ENCODE results near the gene COX8A. TPM values are rescaled to one million over a fixed set of nuclear protein-coding genes. Genes with fewer than 3 reads are reported as not detected.

Gene COX8A
- total RNA-seq, 4 donors from 2014 or later: 373 to 510 (median 455) TPM

- no peak overlapping the region for H3K4me3 ChIP-seq (ENCODE audit: low read depth, poor library complexity, severe bottlenecking)
- TF ChIP-seq, protein P1, sequence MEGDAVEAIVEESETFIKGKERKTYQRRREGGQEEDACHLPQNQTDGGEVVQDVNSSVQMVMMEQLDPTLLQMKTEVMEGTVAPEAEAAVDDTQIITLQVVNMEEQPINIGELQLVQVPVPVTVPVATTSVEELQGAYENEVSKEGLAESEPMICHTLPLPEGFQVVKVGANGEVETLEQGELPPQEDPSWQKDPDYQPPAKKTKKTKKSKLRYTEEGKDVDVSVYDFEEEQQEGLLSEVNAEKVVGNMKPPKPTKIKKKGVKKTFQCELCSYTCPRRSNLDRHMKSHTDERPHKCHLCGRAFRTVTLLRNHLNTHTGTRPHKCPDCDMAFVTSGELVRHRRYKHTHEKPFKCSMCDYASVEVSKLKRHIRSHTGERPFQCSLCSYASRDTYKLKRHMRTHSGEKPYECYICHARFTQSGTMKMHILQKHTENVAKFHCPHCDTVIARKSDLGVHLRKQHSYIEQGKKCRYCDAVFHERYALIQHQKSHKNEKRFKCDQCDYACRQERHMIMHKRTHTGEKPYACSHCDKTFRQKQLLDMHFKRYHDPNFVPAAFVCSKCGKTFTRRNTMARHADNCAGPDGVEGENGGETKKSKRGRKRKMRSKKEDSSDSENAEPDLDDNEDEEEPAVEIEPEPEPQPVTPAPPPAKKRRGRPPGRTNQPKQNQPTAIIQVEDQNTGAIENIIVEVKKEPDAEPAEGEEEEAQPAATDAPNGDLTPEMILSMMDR (IDR thresholded peaks at IDR 0.05): no peak
- TF ChIP-seq POLR2A (IDR thresholded peaks at IDR 0.05): no peak
- WGBS, 2 donors: 23 to 41% methylated on average over 6 to 8 of the region's 10 CpGs
- intact Hi-C loops (cut with DNase I; ENCODE audit: low total_unique reads): no loop called here
- DNase-seq (ENCODE audit: low spot score in 2 of 2): no peak
Measured at GRCh38 chr11:64021757-64022093, 47.3 kb downstream of the COX8A start.

GRCh38 chr11:64022125-64022784 lies 47.8 kb downstream of the COX8A start:
- no peak overlapping the region for H3K4me3 ChIP-seq (ENCODE audit: low read depth, poor library complexity, severe bottlenecking)
- TF ChIP-seq, protein P1 (IDR thresholded peaks at IDR 0.05): no peak
- no peak for TF ChIP-seq POLR2A (IDR thresholded peaks at IDR 0.05)
- WGBS, 2 donors: 63 to 68% methylated on average over 14 of the region's 14 CpGs
- intact Hi-C loops (cut with DNase I; ENCODE audit: low total_unique reads): no loop called here
- no peak for DNase-seq (ENCODE audit: low spot score in 2 of 2)

DNA sequence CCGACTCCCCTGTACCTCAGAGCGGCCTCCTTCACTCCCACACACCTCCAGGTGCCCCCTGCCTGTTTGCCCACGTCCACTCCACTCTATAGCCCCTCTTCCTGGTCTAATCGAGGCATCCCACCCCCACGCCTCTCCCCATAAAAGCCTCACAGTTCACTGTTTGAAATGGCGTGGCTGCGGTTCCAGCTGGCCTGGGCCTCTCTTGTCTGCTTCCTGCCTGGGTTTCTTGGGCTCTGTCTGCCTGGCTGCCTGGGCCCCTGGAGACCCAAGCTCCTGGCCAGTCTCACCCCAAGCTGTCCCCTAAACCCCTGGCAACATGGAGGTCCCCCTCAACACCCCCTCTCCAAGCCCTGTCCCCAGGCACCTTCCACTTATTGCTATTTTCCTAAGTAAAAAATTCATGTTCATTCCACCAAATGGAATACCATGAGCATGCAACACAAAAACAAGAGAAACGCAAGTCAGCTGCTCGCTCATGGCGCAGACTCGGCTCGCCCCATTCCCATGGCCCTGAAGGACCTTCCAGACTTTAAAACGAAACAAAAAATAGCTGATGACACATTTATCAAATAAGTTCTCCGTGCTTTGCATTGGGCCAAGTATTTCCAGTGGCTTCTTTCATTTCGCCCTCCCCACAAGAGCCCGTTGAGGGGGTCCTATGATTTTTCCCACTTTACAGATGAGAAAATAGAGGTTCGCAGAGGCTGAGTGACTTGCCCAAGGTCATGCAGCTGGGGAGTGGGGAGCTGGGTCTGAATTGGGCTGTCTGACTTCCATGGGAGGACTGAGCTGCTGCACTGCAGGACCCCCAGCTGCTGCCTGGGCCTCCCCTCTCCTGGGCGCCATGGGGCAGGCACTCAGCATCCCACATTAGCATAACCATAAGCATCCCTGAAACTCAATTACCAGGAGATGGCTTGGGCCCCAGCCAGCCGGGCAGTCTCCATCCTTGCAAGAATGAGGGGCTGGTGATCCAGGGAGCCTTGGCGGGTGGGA lies 49.6 kb downstream of the COX8A start:
- 91 to 93% methylated on average over 20 of the region's 20 CpGs for WGBS, 2 donors
- H3K4me3 ChIP-seq (ENCODE audit: low read depth, poor library complexity, severe bottlenecking): no peak overlapping the region
- no peak for DNase-seq (ENCODE audit: low spot score in 2 of 2)
- TF ChIP-seq, protein P1 (IDR thresholded peaks at IDR 0.05): no peak
- no peak for TF ChIP-seq POLR2A (IDR thresholded peaks at IDR 0.05)
- intact Hi-C loops (cut with DNase I; ENCODE audit: low total_unique reads): no loop called here

DNA sequence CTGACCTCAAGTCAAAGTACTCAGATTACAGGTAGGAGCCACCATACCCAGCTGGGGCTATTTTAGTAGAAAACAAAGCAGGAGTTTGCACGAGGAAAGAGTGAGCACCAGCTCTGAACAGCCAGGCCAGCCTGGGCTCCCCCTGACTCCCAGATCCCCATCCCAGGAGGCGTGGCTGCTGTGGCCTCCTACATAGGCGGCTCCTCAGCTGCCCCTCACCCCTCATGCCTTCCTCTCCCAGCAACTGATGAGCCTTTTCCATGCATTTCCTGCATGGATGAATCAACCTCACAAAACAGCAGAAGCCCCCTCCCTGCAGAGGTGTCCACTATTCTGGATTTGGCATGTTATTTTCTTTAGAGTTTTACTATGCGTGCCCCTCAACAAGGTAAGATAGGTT lies 50.8 kb downstream of the COX8A start:
- 80 to 84% methylated on average over 4 of the region's 4 CpGs for WGBS, 2 donors
- H3K4me3 ChIP-seq (ENCODE audit: low read depth, poor library complexity, severe bottlenecking): no peak overlapping the region
- TF ChIP-seq POLR2A (IDR thresholded peaks at IDR 0.05): no peak
- TF ChIP-seq, protein P1 (IDR thresholded peaks at IDR 0.05): no peak
- DNase-seq (ENCODE audit: low spot score in 2 of 2): no peak
- intact Hi-C loops (cut with DNase I; ENCODE audit: low total_unique reads): no loop called here

Other genes with a start within 250 kb of the COX8A start
- 1 to 10 TPM; 7.8 to 9.8 (median 8.6) TPM for gene ZFTA, start 205.8 kb upstream of the COX8A start, total RNA-seq
- 1 to 10 TPM; 5.1 to 8.3 (median 6.0) TPM for gene SPINDOC, start 161.2 kb upstream of the COX8A start, total RNA-seq
- 10 to 100 TPM; 78.3 to 87.2 (median 81.2) TPM for gene MARK2, start 135.5 kb upstream of the COX8A start, total RNA-seq
- gene RCOR2, start 57.5 kb upstream of the COX8A start, total RNA-seq: under 1 TPM in 1 of 4 donors, not detected in 3; 0.16 TPM
- 10 to 100 TPM in 1 of 4 donors, 1 to 10 TPM in 3; 3.0 to 10.2 (median 6.1) TPM for gene NAA40, start 35.6 kb upstream of the COX8A start, total RNA-seq
- 10 to 100 TPM; 48.8 to 94.8 (median 81.7) TPM for gene OTUB1, start 11.8 kb downstream of the COX8A start, total RNA-seq
- gene FLRT1, start 61.3 kb downstream of the COX8A start, total RNA-seq: under 1 TPM in 3 of 4 donors, not detected in 1; 0.08 to 0.62 (median 0.15) TPM
- 10 to 100 TPM; 44.8 to 74.8 (median 55.6) TPM for gene MACROD1, start 191.5 kb downstream of the COX8A start, total RNA-seq
- gene STIP1, start 211.6 kb downstream of the COX8A start, total RNA-seq: 10 to 100 TPM; 67.5 to 86.0 (median 78.3) TPM
- 10 to 100 TPM in 2 of 4 donors, 1 to 10 TPM in 2; 5.1 to 10.5 (median 8.9) TPM for gene FERMT3, start 232.1 kb downstream of the COX8A start, total RNA-seq